Upper lobe of left lung (tissue), 6 donors: ENCODE results near the gene ADAMTS16. TPM values are rescaled to one million over a fixed set of nuclear protein-coding genes. Genes with fewer than 3 reads are reported as not detected.

Experiments used
- ATAC-seq, 2 donors: fragments of 200-7000 bp; cut with Tn5 transposase; one replicate each; pipeline ENCODE4 v1.9.1; 2022; ENCODE audit warnings: mild to moderate bottlenecking in 2 of 2, moderate library complexity in 2 of 2; ENCODE audit not compliant: low FRiP score in 2 of 2
- DNase-seq, 2 donors: peaks; one replicate each; pipeline ENCODE4 v3.0.0-alpha.2; 2019 to 2020
- H3K27ac ChIP-seq, 4 donors: fragments of 200-600 bp; sonication (generic); one replicate each; pipeline ENCODE4 v1.5.1; 2016 to 2019
- H3K27me3 ChIP-seq, 4 donors: fragments of 200-600 bp; sonication (generic); one replicate each; pipeline ENCODE4 v1.5.1; 2017 to 2019
- H3K36me3 ChIP-seq, 4 donors: fragments of 200-600 bp; sonication (generic); one replicate each; pipeline ENCODE4 v1.5.1; 2016 to 2019
- H3K4me1 ChIP-seq, 4 donors: fragments of 200-600 bp; sonication (generic); one replicate each; pipeline ENCODE4 v1.5.1; 2018 to 2019
- H3K4me3 ChIP-seq, 4 donors: fragments of 200-600 bp; sonication (generic); one replicate each; pipeline ENCODE4 v1.5.1; 2017 to 2019; ENCODE audit warnings: mild to moderate bottlenecking in 2 of 4, moderate library complexity in 1 of 4
- H3K9me3 ChIP-seq, 4 donors: fragments of 200-600 bp; sonication (generic); one replicate each; pipeline ENCODE4 v1.5.1; 2018 to 2019
- CTCF ChIP-seq, 6 experiments: fragments of 450-650 bp in 4 of 6; fragments of 200-600 bp in 2 of 6; sonication (generic) in 2 of 6; IDR thresholded peaks; one replicate each; pipeline ENCODE4 v1.5.1; 2016 to 2019; ENCODE audit warnings: antibody characterized with exemption in 6 of 6
- EP300 ChIP-seq, 4 donors: sonication (generic); formaldehyde crosslinking; IDR thresholded peaks; one replicate each; pipeline ENCODE4 v1.5.1; 2017; ENCODE audit warnings: antibody characterized with exemption in 4 of 4, control low read depth in 2 of 4
- POLR2A ChIP-seq, 4 donors: fragments of 450-650 bp; IDR thresholded peaks; one replicate each; pipeline ENCODE4 v1.5.1; 2016 to 2017; ENCODE audit warnings: antibody characterized with exemption in 4 of 4, mild to moderate bottlenecking in 2 of 4
- POLR2AphosphoS5 ChIP-seq, 2 donors: sonication (generic); formaldehyde crosslinking; IDR thresholded peaks; one replicate each; pipeline ENCODE4 v1.5.1; 2017; ENCODE audit warnings: antibody characterized with exemption in 2 of 2
- WGBS, 2 donors: methylation state at CpG; one replicate each; pipeline ENCODE4 v1.1.5; 2017 to 2018; 5-methylcytosine and 5-hydroxymethylcytosine counted together
- total RNA-seq, 6 donors: library from RNA; depleted of rRNA in 4 of 6; stranded (reverse); fragments of >200 nt in 4 of 6; gene quantifications; one replicate each; pipeline versions ENCODE4 v1.1.0 to v1.2.1, GENCODE V29; 2016 to 2021
- donor health status: DM: no; HTN: no; CAD: no; lungs with moderate emphysema.
- donor health status: DM: no; HTN: yes; CAD: no; lungs with severe emphysema.

Gene ADAMTS16
- total RNA-seq, 6 donors from 2014 or later, result 0.29 to 3.0 TPM; not detected in 4

GRCh38 chr5:5220901-5221631, 80.9 kb downstream of the ADAMTS16 start:
- 79 to 83% methylated on average over 14 of the region's 14 CpGs for WGBS, 2 donors
- H3K4me3 ChIP-seq, result no peak overlapping the region
- no peaks in the 10 kb centered on the region for H3K36me3 ChIP-seq
- ATAC-seq (no peak), DNase-seq (no peak)
- TF ChIP-seq CTCF (IDR thresholded peaks at IDR 0.05) (no peak), EP300 (IDR thresholded peaks at IDR 0.05) (no peak)
- no peaks in the 10 kb centered on the region for H3K27me3 ChIP-seq
- no peak overlapping the region for H3K27ac ChIP-seq
- no peaks in the 10 kb centered on the region for H3K4me1 ChIP-seq
- no peaks in the 10 kb centered on the region for H3K9me3 ChIP-seq

GRCh38 chr5:5221724-5222123, 81.6 kb downstream of the ADAMTS16 start:
- no peak for ATAC-seq
- no peak for DNase-seq
- no peak overlapping the region for H3K27ac ChIP-seq
- WGBS, 2 donors, result 65 to 75% methylated on average over 4 of the region's 4 CpGs
- H3K27me3 ChIP-seq, result no peaks in the 10 kb centered on the region
- H3K9me3 ChIP-seq, result no peaks in the 10 kb centered on the region
- H3K4me1 ChIP-seq, result no peaks in the 10 kb centered on the region
- H3K36me3 ChIP-seq, result no peaks in the 10 kb centered on the region
- H3K4me3 ChIP-seq, result no peak overlapping the region
- TF ChIP-seq POLR2AphosphoS5 (IDR thresholded peaks at IDR 0.05) (no peak), CTCF (IDR thresholded peaks at IDR 0.05) (no peak), EP300 (IDR thresholded peaks at IDR 0.05) (no peak), POLR2A (IDR thresholded peaks at IDR 0.05) (no peak)

- Histone ChIP-seq H3K4me3 (no peak overlapping the region), H3K9me3 (no peaks in the 10 kb centered on the region), H3K27me3 (no peaks in the 10 kb centered on the region), H3K36me3 (no peaks in the 10 kb centered on the region), H3K27ac (no peak overlapping the region), H3K4me1 (no peaks in the 10 kb centered on the region)
- DNase-seq (no peak), ATAC-seq (no peak)
- 70 to 76% methylated on average over 8 of the region's 8 CpGs for WGBS, 2 donors
- no peak for TF ChIP-seq EP300 (IDR thresholded peaks at IDR 0.05)
- TF ChIP-seq POLR2AphosphoS5 (IDR thresholded peaks at IDR 0.05), result no peak
- TF ChIP-seq POLR2A (IDR thresholded peaks at IDR 0.05), result no peak
- TF ChIP-seq CTCF (IDR thresholded peaks at IDR 0.05), result no peak
These were observed 91.4 kb downstream of the ADAMTS16 start for GRCh38 chr5:5231576-5231975.

- no peak for DNase-seq
- WGBS, 2 donors, result 77 to 80% methylated on average over 11 of the region's 11 CpGs
- Histone ChIP-seq H3K27me3 (no peaks in the 10 kb centered on the region), H3K9me3 (no peaks in the 10 kb centered on the region), H3K4me1 (no peaks in the 10 kb centered on the region), H3K27ac (no peak overlapping the region), H3K36me3 (no peaks in the 10 kb centered on the region), H3K4me3 (no peak overlapping the region)
- TF ChIP-seq CTCF (IDR thresholded peaks at IDR 0.05) (no peak), POLR2A (IDR thresholded peaks at IDR 0.05) (no peak), POLR2AphosphoS5 (IDR thresholded peaks at IDR 0.05) (no peak), EP300 (IDR thresholded peaks at IDR 0.05) (no peak)
- no peak for ATAC-seq
These were observed 94.8 kb downstream of the ADAMTS16 start for GRCh38 chr5:5234912-5235311.

- no peaks in the 10 kb centered on the region for H3K9me3 ChIP-seq
- no peaks in the 10 kb centered on the region for H3K27me3 ChIP-seq
- WGBS, 2 donors, result 52 to 61% methylated on average over 4 of the region's 4 CpGs
These were observed 95.6 kb downstream of the ADAMTS16 start for GRCh38 chr5:5235685-5236084.

More at GRCh38 chr5:5235685-5236084, 95.6 kb downstream of the ADAMTS16 start:
- H3K4me3 ChIP-seq, result no peak overlapping the region
- no peaks in the 10 kb centered on the region for H3K36me3 ChIP-seq
- TF ChIP-seq EP300 (IDR thresholded peaks at IDR 0.05), result no peak
- no peak for TF ChIP-seq CTCF (IDR thresholded peaks at IDR 0.05)
- TF ChIP-seq POLR2AphosphoS5 (IDR thresholded peaks at IDR 0.05), result no peak
- no peak for TF ChIP-seq POLR2A (IDR thresholded peaks at IDR 0.05)
- no peaks in the 10 kb centered on the region for H3K4me1 ChIP-seq
- DNase-seq (no peak), ATAC-seq (no peak)
- H3K27ac ChIP-seq, result no peak overlapping the region
